Ovary (tissue), 3 donors: Measurements from ENCODE around the gene MYO9B.

Source experiments
- CTCF ChIP-seq, 3 donors: fragments of 450-650 bp in 2 of 3; fragments of 200-600 bp in 1 of 3; IDR thresholded peaks; one replicate each; pipeline versions ENCODE4 v1.5.1 to v1.8.0; 2016 to 2022; ENCODE audit warnings: antibody characterized with exemption in 3 of 3, mild to moderate bottlenecking in 1 of 3
- POLR2A ChIP-seq: fragments of 450-650 bp; IDR thresholded peaks from one replicate; pipeline ENCODE4 v1.6.1; 2017; ENCODE audit warnings: antibody characterized with exemption, mild to moderate bottlenecking, moderate library complexity
- donor health status: DM: no; HTN: no; CAD: no.

GRCh38 chr19:17025991-17026658 lies 49.5 kb upstream of the MYO9B start:
- TF ChIP-seq CTCF (IDR thresholded peaks at IDR 0.05) (no peak), POLR2A (no peak)
